ENCODE results near the gene CBX2. TPM values are rescaled to one million over a fixed set of nuclear protein-coding genes. Genes with fewer than 3 reads are reported as not detected.

CBX2 gene
- 13.5 to 20.9 TPM (median 19.1 TPM) in 5 replicates for total RNA-seq (2022; extraction: Qiagen RNA extraction)

DNA sequence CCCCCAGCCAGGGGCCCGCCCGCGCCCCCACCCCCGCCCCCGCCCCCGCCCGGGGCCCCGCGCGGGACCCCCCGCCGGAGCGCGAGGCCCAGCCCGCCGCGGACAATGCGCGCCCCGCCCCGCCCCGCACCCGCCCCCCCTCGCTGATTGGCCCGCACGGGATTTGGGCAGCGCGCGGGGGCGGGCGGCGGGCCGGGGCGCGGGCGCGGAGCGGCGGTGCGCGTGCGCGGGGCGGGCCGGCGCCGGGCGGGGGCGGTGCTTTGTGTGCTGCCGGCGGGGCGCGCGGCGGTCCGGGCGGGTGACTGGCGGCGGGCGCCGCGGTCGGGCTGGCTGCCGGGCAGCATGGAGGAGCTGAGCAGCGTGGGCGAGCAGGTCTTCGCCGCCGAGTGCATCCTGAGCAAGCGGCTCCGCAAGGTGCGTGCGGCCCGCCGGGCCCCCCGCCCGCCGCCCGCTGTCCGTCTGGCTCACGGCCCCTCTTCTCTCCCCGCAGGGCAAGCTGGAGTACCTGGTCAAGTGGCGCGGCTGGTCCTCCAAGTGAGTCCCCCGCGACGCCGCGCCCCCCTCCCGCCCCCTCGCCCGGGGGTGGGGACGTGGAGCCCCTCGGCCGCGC, at the start of gene CBX2:
Gene CBX2 (plus strand): TSS at position 255 of the 610 bp plus-strand sequence. CDS start 88 bp downstream, at position 343.

DNA sequence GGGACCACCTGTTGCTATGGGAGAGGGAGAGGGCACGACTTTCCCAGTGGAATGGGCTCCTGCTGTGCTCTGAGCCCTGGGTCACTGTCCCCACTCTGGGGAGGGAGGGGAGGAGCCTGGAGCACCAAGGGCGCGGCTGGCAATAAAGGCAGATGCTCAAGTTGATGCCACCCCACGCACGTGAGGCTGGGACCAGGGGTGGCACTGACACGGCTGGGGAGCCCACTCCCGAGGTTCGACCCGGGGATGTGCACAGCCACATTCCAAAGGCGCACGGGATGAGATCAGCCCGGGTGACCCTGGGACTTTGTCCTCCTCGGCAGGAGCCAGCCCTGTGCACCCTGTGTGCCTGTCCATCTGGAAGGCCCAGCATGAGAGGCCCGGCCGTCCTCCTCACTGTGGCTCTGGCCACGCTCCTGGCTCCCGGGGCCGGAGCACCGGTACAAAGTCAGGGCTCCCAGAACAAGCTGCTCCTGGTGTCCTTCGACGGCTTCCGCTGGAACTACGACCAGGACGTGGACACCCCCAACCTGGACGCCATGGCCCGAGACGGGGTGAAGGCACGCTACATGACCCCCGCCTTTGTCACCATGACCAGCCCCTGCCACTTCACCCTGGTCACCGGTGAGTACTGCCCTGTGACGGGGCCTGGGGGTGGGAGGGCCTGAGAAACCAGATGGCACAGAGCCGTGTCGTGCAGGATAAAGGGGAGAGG, 47.0 kb upstream of the CBX2 start, which contains the start of gene ENPP7:
Gene ENPP7 (plus strand): TSS at position 175 of the 715 bp plus-strand sequence. CDS start 197 bp downstream, at position 372.

DNA sequence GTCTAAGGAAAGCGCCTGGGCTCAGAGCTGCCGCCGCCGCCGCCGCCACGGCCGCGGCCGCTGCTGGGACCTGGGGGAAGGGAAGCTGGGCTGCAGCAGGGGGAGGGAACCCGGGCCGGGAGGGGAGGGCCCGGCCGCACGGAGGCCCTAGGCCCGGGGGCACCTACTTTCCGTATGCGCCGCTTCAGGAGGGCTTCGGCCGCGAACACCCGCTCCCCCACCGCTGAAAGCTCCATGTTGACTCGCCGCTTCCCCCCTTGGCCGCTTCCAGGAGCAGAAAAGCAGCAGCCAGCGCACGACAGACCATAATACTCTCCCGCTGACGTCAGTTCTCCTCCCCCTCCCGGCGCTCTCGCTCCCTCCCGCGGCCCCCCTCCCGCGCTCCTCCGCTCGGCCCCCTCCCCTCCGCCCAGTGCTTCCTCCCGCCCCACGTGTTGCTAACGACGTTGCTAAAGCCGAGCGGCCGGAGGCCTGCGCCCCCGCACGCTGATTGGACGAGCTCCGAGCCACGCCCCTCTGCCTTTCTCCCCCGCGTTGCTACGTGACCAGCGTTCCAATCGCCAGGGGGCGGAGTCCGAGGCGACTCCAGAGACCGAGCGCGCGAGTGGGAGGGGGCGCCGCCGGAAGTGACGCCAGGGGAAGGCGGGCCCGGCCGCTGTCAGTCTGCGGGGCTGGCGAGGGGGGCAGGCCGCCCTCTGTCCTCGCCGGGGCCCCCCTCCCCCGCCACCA, 19.0 kb downstream of the CBX2 start, which contains the start of gene CBX8:
Gene CBX8 (minus strand): TSS at position 315 of the 729 bp plus-strand sequence. CDS start 79 bp downstream, at position 236.

Other genes with a start within 250 kb of the CBX2 start
- gene RBFOX3, start 167.1 kb upstream of the CBX2 start, total RNA-seq (2022; extraction: Qiagen RNA extraction) = 3.2 to 5.1 TPM (median 4.1 TPM) in 5 replicates
- gene ENPP7, start 47.2 kb upstream of the CBX2 start, total RNA-seq (2022; extraction: Qiagen RNA extraction) = not detected in 5 replicates
- 11.5 to 22.3 TPM (median 21.0 TPM) in 5 replicates for gene CBX8, start 18.9 kb downstream of the CBX2 start, total RNA-seq (2022; extraction: Qiagen RNA extraction)
- gene CBX4, start 61.3 kb downstream of the CBX2 start, total RNA-seq (2022; extraction: Qiagen RNA extraction) = 27.0 to 36.2 TPM (median 34.5 TPM) in 5 replicates